GM19372 (cell line): ENCODE results near the gene RAD51D.
"Not testable (repeated sequence)": the region's sequence is repeated elsewhere in the genome, so short reads cannot be mapped to it uniquely, and the experiment has no call there.

ENCODE experiments used
- ATAC-seq: cut with Tn5 transposase; IDR thresholded peaks from one replicate; pipeline ENCODE4 v1.9.1; 2021; ENCODE audit warnings: mild to moderate bottlenecking, low read depth, moderate library complexity; ENCODE audit not compliant: unreplicated experiment

The RAD51D gene

DNA sequence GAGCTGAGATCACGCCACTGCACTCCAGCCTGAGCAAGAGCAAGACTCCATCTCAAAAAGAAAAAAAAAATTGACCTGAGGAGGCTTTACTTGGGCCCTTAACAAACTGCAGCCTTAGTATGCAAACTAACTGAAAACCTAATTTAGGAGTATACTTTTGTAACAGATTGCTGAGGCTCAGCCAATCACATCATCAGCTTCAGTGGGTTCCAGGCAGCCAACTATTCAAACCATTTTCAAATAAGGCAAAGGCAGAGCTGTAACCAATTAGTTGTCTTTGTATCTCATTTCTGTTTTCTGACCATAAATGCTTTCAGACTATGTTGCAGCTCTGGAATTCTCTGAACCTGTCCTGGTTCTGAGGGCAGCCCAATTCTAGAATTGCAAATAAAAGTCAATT lies 23.9 kb downstream of the RAD51D start:
- no peak for ATAC-seq

DNA sequence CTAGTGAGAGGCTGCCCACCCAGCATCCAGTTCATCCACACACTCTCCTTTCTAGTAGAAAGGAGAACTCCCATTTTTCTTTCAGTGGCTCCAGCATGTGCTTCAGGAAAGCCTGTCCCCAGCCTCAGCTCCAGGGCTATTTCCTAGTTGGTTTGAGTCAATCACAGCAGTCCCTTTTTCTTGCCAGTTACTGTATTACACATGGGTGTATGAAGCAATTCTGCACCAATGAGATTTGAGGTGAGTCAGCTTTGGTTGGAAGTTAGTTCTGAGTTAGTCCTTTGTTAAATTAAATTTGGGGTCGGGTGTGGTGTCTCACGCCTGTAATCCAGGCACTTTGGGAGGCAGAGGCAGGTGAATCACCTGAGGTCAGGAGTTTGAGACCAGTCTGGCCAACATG lies 24.8 kb downstream of the RAD51D start:
- no peak for ATAC-seq

DNA sequence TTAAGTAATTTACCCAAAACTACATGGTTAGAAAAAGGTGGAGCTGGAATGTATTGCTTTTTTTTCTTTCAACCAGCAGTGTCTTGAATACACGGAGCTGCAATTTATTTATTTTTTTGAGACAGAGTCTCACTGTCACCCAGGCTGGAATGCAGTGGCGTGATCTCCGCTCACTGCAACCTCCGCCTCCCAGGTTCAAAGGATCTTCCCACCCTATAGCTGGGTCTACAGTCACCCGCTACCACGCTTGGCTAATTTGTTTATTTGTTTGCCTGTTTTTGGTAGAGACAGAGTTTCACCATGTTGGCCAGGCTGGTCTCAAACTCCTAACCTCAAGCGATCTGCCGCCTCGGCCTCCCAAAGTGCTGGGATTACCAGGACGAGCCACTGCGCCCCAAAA lies 29.0 kb downstream of the RAD51D start:
- ATAC-seq = not testable (repeated sequence)

DNA sequence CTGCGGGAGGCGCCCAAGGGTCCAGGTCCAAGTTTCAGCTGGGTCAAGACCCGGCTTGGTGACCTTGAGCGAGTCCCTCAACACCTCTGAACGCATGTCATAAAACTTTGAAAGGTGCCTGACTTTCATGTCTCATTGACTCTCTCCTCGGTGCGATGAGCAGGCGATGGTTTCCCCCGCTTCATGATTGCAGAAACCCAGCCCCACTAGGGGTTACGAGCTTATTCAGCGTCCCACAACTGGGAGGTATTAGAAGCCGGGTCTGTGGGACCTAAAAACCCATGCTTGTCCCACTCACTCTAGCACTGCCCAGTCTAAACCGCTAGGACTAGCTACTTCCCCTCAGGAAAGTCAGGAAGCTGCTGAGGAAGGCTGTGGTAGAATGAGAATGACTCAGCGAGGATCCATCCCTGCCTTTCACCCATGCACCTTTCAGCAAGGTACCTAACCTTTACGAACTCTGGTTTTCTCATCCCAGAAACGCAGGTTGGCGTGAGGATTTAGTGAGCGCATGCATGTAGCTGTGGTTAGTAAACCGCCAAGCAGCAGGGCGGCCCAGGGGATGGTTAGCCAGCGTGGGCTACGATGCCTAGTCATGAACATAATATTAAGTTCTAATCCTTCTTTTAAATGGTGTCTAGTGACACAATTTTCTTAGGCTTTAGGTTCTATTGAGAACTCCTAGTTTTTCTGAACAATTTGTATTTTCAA lies 29.9 kb downstream of the RAD51D start:
- ATAC-seq = no peak

DNA sequence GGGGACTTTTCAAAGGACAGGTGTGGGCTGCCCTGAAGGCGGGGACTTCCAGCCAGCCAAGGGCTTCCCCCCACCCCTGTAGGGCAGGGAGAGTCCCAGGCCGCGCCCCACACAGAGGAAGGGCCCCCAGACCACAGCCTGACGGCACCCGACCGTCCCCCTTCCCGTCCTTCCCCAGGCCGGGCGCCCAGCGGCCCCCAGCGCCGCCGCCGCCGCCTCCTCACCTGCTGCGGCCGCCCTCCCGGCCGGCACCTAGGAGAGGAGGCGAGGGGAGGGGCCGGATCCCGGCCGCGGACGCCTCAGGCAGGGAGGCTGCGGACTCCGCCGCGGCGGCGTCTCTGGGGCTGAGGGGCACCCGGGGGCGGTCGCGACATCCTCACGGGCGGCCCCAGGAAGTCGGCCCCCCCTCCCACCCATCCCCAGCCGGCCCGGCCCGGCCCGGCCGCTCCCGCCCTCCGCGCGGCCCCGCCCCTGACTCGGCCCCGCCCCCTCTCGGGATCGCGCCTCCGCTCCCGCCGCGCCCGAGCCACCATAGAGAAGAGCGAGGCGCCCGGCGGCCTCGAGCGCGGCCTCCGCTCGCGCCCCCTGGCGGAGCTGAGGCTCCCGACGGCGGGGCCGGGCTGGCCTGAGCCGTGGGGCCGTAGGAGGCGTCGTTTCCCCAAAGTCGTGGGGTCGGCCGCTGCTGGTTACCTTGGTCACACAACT lies 30.6 kb downstream of the RAD51D start:
- ATAC-seq = peak; percentile 72

DNA sequence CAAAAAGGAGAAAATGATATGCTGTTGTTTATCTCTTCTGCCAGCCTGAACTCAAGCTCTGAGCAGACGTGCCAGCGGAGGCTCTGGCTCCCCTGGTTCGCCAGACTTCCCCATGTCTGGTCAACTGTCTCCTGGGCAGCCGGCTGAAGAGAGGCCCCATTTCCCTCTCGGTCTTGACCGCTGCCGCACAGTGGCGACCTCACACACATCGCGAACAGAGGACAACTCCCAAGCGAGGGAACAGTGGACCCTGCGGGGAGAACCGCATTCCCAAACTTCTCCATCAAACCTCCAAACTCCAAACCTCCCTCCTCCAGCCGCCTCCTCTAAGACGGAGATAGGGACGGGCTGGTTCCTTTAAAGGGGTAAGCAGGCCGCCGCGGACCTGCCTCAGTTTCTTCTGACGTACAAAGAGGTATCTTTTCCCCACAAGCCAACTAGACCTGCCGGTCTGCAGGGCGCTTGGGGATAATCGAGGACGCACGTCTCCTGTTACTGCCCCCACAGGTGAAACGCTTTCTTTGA lies 31.2 kb downstream of the RAD51D start:
- ATAC-seq = no peak

DNA sequence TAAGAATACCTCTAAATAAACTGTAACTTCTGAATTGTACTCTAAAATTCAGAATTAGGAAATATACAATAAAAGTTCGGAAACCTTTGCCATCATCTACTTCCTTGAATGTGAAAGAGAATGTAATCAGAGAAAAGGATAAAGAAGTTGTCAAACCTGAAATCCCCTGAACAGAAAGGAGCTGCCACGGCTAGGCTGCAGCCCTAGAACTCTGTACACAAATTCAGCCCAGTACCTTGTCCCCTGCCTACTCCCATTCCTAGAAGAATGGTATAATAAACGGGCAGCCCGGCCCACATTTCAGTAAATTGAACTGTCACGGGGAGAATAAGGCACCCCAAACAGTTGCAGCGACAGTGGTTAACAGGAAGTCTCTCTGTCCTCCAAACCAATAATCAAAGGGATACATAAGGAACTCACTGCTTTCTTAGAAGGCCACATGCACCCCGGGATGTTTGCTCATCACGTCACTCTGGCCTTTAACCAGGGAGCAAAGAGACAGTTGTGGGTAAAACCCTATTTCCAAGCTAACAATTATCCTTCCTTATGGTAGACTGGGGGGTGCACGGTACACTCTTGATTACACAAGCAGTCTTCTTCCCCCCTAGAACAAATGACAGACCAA lies 31.8 kb downstream of the RAD51D start:
- ATAC-seq = no peak

DNA sequence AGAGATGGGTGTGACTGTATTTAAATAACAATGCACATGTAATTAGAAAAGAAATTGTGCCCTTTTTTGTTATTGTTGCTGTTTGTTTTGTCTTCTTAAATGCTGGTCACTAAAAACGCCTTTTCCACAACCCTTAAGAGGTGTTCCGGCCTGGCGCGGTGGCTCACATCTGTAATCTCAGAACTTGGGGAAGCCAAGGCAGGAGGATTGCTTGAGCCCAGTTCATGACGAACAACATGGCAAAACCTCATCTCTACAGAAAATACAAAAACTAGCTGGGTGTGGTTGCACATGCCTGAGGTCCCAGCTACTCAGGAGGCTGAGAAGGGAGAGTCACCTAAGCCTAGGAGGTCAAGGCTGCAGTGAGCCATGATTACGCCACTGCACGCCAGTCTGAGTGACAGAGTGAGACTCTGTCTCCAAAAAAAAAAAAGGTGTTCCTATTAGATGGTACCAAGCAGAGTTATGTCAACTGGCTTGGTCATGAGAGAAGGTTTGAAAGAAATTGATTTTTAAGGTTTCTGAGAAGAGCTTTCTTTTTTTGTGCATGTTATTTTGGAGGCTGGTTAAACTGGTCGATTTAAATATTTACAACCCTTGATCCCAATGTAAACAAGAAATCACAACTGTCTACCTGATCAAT lies 32.6 kb downstream of the RAD51D start:
- ATAC-seq = no peak

DNA sequence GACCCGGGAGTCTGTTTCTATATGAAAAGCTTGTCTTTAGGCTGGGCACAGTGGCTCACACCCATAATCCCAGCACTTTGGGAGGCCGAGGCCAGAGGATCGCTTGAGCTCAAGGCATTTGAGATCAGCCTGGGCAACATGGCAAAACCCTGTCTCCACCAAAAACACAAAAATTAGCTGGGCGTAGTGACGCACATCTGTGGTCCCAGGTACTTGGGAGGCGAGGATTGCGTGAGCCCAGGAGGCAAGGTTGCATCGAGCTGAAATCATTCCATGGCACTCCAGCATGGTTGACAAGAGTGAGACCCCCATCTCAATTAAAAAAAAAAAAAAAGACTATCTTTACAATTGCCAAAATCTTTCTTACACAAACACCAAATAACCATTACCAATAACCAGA lies 33.5 kb downstream of the RAD51D start:
- no peak for ATAC-seq

DNA sequence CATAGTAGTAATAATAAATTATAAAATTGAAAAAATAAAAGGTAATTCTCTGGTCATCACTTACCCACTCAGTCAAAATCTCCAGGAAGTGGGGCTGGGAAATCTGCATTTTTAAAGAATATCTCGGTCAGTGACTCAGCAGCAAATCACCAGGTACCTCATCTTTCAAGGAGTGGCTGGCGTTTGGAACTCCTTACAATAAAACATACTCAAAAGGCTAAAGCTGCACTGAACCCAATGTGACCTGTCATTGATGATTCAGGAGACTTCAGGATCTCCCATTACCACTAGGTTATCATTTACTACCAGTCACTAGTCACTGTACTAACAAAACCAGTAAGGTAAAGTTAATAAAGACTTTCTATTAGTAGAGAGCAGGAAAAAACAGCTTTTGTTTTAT lies 34.7 kb downstream of the RAD51D start:
- ATAC-seq = no peak

DNA sequence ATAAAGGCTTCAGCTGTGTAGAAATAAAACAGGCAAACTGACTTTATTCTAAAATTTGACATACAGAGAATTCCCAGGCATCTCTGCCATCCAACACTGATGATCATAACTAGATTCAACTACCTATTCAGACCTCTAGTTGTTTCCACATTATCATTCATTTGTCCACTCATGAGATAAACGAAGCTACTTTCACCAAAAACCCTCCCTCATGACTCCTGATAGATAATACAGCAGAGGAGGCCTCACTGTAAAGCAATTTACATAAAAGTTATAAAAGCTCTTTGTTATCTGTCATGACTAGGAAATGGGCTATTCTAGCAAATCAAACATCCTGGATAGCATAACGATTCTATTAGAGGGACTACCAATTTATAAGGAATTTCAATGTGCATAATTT lies 36.6 kb downstream of the RAD51D start:
- ATAC-seq = no peak

DNA sequence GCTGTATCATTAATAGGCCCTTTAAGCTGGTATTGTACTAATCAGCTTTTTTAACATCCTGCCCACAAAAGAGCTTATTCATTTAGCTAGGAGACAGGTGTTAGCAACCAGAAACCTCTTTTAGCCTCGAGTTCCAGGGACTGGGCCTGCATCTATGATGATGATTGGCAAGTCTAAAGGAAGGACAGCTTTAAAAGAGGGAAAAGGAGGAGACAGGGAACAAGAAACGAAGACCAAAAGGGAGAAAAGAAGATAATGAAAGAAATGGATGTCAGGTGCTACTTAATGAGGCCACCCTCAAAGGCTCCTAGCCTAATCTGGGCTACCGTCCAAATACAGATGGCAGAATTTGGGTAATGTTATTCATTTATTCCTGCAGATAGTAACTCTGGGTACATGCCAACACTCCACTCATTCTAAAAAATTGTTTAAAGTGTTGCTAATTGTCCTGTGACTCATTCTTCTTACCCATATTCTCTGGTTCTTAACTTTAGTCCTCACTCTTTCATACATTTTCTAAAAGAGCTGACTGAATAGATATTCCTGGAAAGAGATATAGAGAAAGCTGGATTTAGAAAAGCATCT lies 37.5 kb downstream of the RAD51D start:
- no peak for ATAC-seq

DNA sequence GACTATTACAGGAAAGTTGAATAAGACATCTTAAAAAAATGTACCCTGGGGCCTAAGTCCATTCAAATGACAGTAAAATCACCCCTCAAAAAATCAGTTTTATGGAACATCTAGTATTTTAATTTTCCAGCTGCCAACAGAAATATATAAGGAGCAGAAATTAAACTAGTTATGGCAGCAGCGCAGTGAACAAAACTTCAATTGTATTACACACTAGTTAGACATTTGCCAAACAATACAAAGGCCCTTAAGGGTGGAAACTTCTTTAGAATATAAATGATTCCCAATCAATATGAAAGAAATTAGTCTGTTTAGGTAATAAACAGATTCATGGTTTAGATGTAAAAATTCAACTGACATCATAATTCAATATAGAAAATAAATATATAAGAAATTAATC lies 38.0 kb downstream of the RAD51D start:
- ATAC-seq = no peak

DNA sequence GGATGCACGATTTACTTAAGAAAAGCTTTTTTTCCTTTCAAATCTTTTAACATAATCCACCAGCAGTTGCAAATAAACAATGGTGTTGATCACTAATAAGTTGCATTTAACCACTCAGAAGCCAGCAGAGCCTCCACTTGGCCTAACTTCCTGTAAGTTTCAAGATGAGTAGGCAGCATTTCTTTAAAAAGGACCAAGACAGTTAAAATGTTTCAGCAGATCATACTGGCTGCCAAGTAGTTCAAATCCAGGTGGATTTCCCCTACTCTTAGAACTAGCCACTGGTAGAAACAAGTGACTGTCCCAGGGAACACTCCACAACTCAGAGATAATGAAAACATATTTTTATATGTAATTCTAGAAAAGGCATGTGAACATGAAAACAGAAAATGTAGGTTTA lies 39.1 kb downstream of the RAD51D start:
- no peak for ATAC-seq

DNA sequence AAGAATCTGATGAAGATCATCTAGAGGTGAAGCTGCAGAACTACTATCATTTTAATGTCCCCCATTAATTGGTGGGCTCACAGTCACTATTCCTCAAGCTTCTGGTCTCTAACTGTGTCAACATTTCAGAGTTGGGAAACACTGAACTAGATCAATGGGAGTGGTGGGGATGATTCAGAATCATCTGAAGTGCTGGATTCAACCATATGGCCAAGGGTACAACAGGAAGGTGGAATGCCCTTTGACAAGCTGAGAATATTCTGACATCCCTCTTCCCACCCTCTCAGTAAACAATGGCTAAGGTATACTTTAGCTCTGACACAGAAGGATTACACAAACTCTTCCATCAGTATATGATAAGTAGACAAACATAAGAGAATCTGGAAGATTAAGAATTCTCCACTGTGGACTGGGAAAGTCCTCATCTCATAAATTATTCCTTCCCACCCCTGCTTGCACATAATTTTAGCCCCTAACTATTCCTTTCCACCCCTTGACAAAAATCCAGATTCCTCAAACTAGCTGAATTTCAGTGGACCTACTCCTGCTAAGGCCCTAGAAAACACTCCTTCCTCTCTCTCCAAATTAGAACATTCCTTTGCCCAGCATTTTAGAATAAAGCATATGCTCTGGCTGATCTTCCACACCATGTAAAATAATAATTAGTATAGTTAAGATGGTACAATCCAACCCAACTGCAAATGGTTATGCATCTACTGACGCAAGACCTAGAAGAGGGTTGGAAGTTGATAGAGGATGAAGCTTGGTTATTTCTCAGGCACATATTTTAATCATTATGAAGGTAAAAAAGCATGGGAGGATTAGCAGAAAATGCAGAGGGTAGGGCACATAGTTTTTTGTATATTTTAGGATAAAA lies 39.9 kb downstream of the RAD51D start:
- ATAC-seq = no peak

DNA sequence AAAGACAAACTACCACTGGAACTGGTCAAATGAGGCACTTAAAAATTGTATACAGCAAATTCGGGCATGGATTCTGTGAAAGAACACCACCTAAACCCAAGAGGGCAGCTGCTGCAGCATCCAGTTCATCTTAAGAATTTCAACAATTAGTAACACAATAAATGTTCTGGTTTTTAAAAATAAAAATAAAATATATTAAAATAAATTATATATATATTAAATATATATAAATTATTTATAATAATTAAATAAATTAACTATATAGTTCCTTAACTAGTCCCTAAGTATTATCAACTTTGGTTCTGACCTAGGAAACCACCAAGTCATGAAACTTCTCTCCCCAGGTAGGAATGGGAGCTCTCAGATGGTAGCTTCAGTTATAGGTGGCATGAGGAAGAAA lies 42.8 kb downstream of the RAD51D start:
- ATAC-seq = no peak

DNA sequence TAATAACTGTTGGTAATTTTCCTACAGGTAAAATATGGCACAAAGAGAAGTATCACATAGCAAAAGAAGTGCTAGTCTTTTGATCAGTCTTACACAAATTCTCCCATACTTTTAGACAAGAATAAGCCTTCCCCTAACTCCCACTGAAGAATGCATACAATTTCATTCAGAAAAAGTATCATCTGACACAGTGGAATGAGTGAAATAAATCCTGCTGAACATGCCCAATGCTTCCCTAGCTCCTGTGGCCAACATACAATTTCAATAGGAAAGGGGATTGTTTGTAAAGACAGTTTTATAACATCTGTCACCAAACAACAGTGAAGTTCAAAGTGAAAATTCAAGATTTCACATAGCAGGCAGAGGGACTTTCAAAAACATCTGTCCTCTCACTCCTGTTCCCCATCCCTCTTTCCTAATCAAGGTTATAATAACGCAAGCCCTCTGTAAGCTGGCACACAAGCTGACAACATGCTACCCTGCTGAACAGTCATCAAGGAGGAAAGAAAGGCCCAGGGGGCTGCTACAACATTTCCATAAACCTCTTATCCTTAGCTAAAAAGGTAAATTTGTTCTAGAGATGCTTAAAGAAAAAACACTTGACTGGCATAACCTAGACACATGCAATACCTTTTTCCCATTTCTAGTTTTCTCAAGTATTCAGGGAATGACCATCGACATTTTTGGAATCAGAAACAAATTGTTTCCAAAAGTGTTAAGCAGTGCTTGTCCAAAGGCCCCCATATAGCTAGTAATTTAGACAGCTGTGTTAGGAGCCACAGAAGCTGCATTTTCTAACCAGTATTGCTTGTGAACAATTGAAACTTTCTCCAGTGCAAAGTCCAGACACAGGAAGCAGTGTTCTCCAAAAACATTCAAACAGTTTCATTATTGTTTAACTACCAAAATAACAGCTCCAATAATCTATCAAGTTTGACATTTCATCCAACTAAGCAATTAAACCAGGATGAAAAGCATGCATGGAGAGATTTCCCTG lies 44.7 kb downstream of the RAD51D start:
- ATAC-seq = no peak

DNA sequence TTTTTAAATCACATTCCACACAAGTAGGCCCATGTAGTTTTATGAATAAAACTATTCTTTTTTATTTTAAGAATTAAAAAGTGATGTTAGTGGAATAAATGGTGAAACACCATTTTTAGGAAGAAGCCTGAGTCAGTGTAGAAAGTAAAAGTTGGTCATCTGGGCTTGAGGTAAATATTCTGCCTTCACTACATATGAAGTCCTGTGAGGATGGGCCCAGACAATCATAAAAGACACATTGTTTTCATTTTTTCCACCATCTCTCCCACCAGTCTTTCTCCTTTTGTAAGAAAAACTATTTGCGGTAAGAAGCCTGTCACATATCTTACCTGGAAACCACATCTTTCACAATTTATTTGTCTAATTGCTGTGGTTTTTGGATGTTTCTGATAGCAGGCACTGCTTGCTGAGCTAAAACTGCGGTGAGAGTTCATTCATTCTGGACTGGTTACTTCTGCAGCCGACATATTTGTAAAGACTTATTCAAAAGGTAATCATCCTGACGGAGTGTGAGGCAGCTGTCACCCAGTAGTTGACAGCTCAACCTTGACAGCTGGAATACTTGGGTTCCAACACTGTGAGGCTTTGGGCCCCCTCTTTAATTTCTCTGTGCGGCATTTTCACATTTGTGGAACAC lies 45.6 kb downstream of the RAD51D start:
- ATAC-seq = no peak
